Thyroid gland (tissue), 4 donors: ENCODE measurements around the gene ABCG1. TPM values are rescaled to one million over a fixed set of nuclear protein-coding genes. Genes with fewer than 3 reads are reported as not detected.
A peak's percentile ranks its signal among the peaks of the same experiment; 100 is the strongest.

Experiments used
- DNase-seq, 2 donors: peaks; one replicate each; pipeline ENCODE4 v3.0.0-alpha.2; 2019
- H3K27ac ChIP-seq, 3 donors: fragments of 200-600 bp; sonication (generic); 1 replicate in 2 of 3; 2 replicates in 1 of 3; pipeline ENCODE4 v1.5.1; 2016 to 2019; ENCODE audit warnings: mild to moderate bottlenecking in 1 of 3, moderate library complexity in 1 of 3
- H3K27me3 ChIP-seq: fragments of 200-600 bp; sonication (generic); one replicate; pipeline ENCODE4 v1.5.1; 2019
- H3K36me3 ChIP-seq, 2 donors: fragments of 200-600 bp; sonication (generic); one replicate each; pipeline ENCODE4 v1.5.1; 2016 to 2019
- H3K4me1 ChIP-seq, 2 donors: fragments of 200-600 bp; sonication (generic); one replicate each; pipeline ENCODE4 v1.5.1; 2017 to 2019
- H3K4me3 ChIP-seq, 3 donors: fragments of 200-600 bp; sonication (generic); replicated peaks in 1 of 3; 1 replicate in 2 of 3; 2 replicates in 1 of 3; pipeline ENCODE4 v1.5.1; 2016; ENCODE audit warnings: mild to moderate bottlenecking in 1 of 3
- H3K9me3 ChIP-seq: fragments of 200-600 bp; sonication (generic); one replicate; pipeline ENCODE4 v1.5.1; 2017
- CTCF ChIP-seq, 6 experiments: fragments of 200-600 bp in 3 of 6; fragments of 450-650 bp in 3 of 6; sonication (generic) in 3 of 6; IDR thresholded peaks; one replicate each; pipeline ENCODE4 v1.5.1; 2016 to 2019; ENCODE audit warnings: antibody characterized with exemption in 6 of 6, mild to moderate bottlenecking in 2 of 6, inconsistent platforms in 1 of 6, moderate library complexity in 1 of 6
- POLR2A ChIP-seq, 2 donors: fragments of 450-650 bp; IDR thresholded peaks; one replicate each; pipeline ENCODE4 v1.6.1; 2017; ENCODE audit warnings: antibody characterized with exemption in 2 of 2, mild to moderate bottlenecking in 2 of 2, moderate library complexity in 1 of 2
- WGBS, 2 donors: methylation state at CpG; one replicate each; pipeline ENCODE4 v1.1.5; 2017; 5-methylcytosine and 5-hydroxymethylcytosine counted together
- intact Hi-C: fragments of 100-400 bp; cut with DNase I; formaldehyde crosslinking; loops from one replicate; pipeline ENCODE4 v1.15.1; 2023
- total RNA-seq, 4 donors: library from RNA; depleted of rRNA; stranded (reverse); fragments of >200 nt; gene quantifications; one replicate each; pipeline ENCODE4 v1.2.3, GENCODE V29; 2016

Gene ABCG1
- total RNA-seq, 4 donors from 2014 or later, result 13.8 to 34.1 (median 18.9) TPM

DNA sequence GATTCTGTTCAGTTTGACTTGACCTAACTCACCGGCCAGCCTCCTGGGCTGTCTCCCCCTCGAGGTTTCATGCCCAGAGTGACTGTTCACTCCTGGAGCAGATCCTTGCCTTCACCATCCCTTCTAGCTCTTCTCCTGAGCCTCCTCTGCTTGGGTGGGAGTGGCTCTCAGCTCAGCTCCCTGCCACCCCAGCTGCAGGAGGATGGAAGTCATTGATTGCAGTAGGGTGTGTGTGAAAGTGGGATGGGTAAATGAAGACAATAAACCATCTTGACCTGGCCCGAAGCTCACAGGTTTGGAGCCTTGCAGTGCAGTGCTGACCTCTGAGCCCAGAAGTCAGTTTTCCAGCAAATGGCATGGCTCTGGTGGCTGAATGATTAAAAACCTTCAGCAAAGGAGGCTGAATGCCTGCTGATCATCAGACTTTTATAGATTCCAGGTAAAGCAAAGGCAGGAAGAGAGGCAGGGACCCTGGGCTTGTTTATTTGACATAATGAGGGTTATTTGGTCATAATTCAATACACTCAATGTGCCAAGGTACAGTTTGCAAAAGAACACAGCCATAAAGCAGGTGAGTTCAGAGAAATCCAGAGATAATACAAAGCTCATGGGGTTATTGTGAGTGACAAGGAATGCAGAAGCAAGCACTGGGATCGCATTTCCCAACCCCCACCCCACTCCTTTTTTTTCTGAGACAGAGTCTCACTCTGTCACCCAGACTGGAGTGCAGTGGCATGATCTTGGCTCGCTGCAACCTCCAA is 113.8 kb downstream of the ABCG1 start:
- no peaks in the 10 kb centered on the region for H3K27me3 ChIP-seq
- no peak overlapping the region for H3K4me3 ChIP-seq
- H3K9me3 ChIP-seq, result no peaks in the 10 kb centered on the region
- peaks cover 8 to 17% of the 10 kb centered on the region in 2 donors for H3K4me1 ChIP-seq
- WGBS, 2 donors, result 81% methylated on average over 5 of the region's 5 CpGs
- TF ChIP-seq POLR2A (IDR thresholded peaks at IDR 0.05) (no peak), CTCF (IDR thresholded peaks at IDR 0.05) (no peak)
- no peak overlapping the region for H3K27ac ChIP-seq
- intact Hi-C loops, result no loop called here
- H3K36me3 ChIP-seq, result no peaks in the 10 kb centered on the region
- no peak for DNase-seq

DNA sequence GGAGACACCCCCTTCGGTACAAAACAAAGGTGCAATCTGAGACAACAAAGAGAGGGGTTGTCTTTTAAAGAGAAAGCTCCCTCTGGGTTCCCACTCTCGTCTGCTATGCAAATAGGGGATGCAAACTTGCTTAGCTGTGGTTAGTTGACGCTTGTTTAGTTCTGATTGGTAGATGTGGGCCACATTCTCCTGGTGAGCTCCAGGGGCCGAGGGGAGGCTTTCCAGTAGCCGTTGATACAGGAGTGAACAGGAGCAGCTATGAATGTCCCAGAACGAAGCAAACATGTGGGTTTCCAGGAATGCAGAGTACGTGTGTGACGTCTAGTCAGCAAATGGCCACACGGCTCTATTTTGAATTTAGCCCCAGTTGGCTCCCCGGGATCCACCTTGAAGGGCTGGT is 117.1 kb downstream of the ABCG1 start:
- WGBS, 2 donors, result 33 to 40% methylated on average over 10 of the region's 10 CpGs
- Histone ChIP-seq H3K4me1 (peaks cover 28 to 37% of the 10 kb centered on the region in 2 donors), H3K27me3 (no peaks in the 10 kb centered on the region), H3K4me3 (no peak overlapping the region), H3K27ac (peak overlapping the region in 2 of 3 donors; percentile 19 to 82), H3K9me3 (no peaks in the 10 kb centered on the region), H3K36me3 (no peaks in the 10 kb centered on the region)
- intact Hi-C loops, result no loop called here
- TF ChIP-seq CTCF (IDR thresholded peaks at IDR 0.05) (no peak), POLR2A (IDR thresholded peaks at IDR 0.05) (peak in 1 of 2 donors; percentile 61)
- peak in 1 of 2 donors; percentile 40 for DNase-seq

- Histone ChIP-seq H3K27me3 (no peaks in the 10 kb centered on the region), H3K4me1 (peaks cover 28 to 37% of the 10 kb centered on the region in 2 donors), H3K4me3 (no peak overlapping the region), H3K36me3 (no peaks in the 10 kb centered on the region), H3K9me3 (no peaks in the 10 kb centered on the region), H3K27ac (peak overlapping the region; percentile 74 to 87 (median 82))
- TF ChIP-seq CTCF (IDR thresholded peaks at IDR 0.05) (no peak), POLR2A (IDR thresholded peaks at IDR 0.05) (no peak)
- intact Hi-C loops, result no loop called here
- DNase-seq, result no peak
- WGBS, 2 donors, result 65 to 67% methylated on average over 4 of the region's 4 CpGs
Measured at GRCh38 chr21:42337276-42337675, 118.3 kb downstream of the ABCG1 start.

DNA sequence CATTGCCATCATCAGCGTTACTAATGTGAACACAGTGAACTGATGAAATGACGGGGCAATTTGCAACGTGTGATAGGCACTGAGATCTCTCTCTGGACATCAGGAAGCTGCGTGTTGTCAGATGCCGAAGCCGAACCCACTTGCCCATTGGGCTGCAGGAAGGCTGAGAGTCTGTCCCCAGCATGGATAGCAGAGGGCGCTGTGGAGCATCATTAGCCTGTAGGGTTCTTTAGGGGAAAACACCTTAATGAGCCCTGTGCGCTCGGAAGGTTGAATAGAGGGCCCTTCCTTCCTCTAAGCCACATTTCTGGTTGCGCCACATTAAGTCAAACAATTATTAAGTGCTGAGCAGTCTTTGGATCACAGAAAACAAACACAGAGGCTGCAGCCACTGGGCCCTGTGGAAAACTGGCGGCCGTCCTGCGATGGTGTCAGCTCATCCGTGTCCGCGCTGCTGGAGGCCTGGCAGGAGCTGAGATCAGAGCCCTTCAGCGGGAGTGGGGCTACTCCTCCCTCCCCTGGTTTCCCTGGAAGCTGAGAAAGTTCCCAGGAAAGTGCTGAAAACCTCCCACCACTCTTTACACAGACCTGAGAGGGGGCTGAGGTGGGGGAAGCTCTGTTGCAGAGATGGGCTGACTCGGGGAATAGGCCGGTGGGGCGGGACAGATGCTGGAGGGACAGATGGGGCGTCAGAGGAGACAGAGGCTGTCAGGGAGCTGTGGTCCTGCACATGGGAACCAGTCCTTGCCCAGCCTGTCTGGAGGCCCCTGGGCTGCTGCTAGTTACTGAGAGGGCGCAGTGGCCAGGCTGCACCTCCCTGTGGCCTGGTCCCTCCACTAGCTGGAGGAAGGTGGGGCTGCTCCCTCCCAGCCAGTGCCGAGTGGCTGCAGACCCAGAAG is 119.1 kb downstream of the ABCG1 start:
- Histone ChIP-seq H3K4me1 (peaks cover 28 to 37% of the 10 kb centered on the region in 2 donors), H3K36me3 (no peaks in the 10 kb centered on the region), H3K27me3 (no peaks in the 10 kb centered on the region), H3K9me3 (no peaks in the 10 kb centered on the region), H3K27ac (peak overlapping the region; percentile 82 to 87 (median 83)), H3K4me3 (no peak overlapping the region)
- TF ChIP-seq POLR2A (IDR thresholded peaks at IDR 0.05) (peak in 1 of 2 donors; percentile 42), CTCF (IDR thresholded peaks at IDR 0.05) (peak; percentile 33 to 92 (median 80))
- intact Hi-C loops, result no loop called here
- 17 to 19% methylated on average over 15 to 23 of the region's 23 CpGs for WGBS, 2 donors
- peak; percentile 98 for DNase-seq
